Psoas muscle (tissue), 8 donors: ENCODE measurements around the gene FADD. TPM values are rescaled to one million over a fixed set of nuclear protein-coding genes. Genes with fewer than 3 reads are reported as not detected.

ENCODE experiments used
- ATAC-seq, 4 donors: fragments of 200-7000 bp; cut with Tn5 transposase; one replicate each; pipeline ENCODE4 v1.9.1; 2020; ENCODE audit warnings: moderate library complexity in 3 of 4, mild to moderate bottlenecking in 2 of 4
- DNase-seq, 2 donors: peaks; one replicate each; pipeline ENCODE4 v3.0.0-alpha.2; 2020
- H3K27ac ChIP-seq: fragments of 200-600 bp; one replicate; pipeline ENCODE4 v1.8.0; 2022
- H3K27me3 ChIP-seq, 3 donors: fragments of 200-600 bp in 1 of 3; one replicate each; pipeline versions ENCODE4 v1.6.1 to v1.8.0; 2013 to 2022; ENCODE audit warnings: low read length in 2 of 3, mild to moderate bottlenecking in 2 of 3, moderate library complexity in 1 of 3; ENCODE audit not compliant: insufficient read depth in 3 of 3
- H3K36me3 ChIP-seq, 2 donors: fragments of 200-600 bp in 1 of 2; one replicate each; pipeline versions ENCODE4 v1.6.1 to v1.8.0; 2013 to 2022; ENCODE audit warnings: low read depth in 1 of 2, mild to moderate bottlenecking in 1 of 2, moderate library complexity in 1 of 2; ENCODE audit not compliant: insufficient read depth in 1 of 2
- H3K4me1 ChIP-seq: fragments of 200-600 bp; one replicate; pipeline ENCODE4 v1.8.0; 2022
- H3K4me3 ChIP-seq: fragments of 200-600 bp; one replicate; pipeline ENCODE4 v1.8.0; 2022; ENCODE audit warnings: mild to moderate bottlenecking
- H3K9me3 ChIP-seq: fragments of 200-600 bp; one replicate; pipeline ENCODE4 v1.8.0; 2022
- CTCF ChIP-seq: fragments of 200-600 bp; IDR thresholded peaks from one replicate; pipeline ENCODE4 v1.8.0; 2022; ENCODE audit warnings: antibody characterized with exemption
- WGBS, 3 donors: extraction: QIAGEN DNeasy Blood & Tissue Kit; methylation state at CpG; one replicate each; pipeline versions ENCODE4 v1.1.6 to v1.1.7; 2013; 5-methylcytosine and 5-hydroxymethylcytosine counted together
- intact Hi-C, 2 donors: fragments of 100-400 bp; cut with DNase I; formaldehyde crosslinking; loops; one replicate each; pipeline versions ENCODE4 v1.11.0 to v1.14.2; 2022
- polyA plus RNA-seq, 3 donors: library from polyadenylated mRNA; stranded (reverse); fragments of 200-250 nt; gene quantifications; one replicate each; pipeline ENCODE4 v1.2.3, GENCODE V29; 2013
- total RNA-seq, 4 donors: library from RNA; stranded (reverse); fragmentation: NEBNext Ultra II Directional in 2 of 4; extraction: Animal tissue kit (Norgen Biotek cat#: 25700) in 2 of 4; gene quantifications; one replicate each; pipeline versions ENCODE4 v1.2.1 to v1.2.4, GENCODE V29; 2021 to 2023
- donor health status: healthy with polysubstance abuse.
- donor health status: DM: no; HTN: no; CAD: no; lungs with moderate emphysema.
- donor health status: Bipolar disorder and iron deficiency.
- donor health status: healthy.
- donor health status: DM: yes; HTN: yes; CAD: no.
- donor health status: DM: no; HTN: no; CAD: no.
- donor health status: DM: no; HTN: no; CAD: no.
- donor health status: DM: yes; HTN: yes; CAD: no.

The FADD gene
- total and polyA plus RNA-seq, 7 donors: 7.9 to 49.2 (median 10.7) TPM

GRCh38 chr11:70201882-70202861 is 924 bp upstream of the FADD start:
- WGBS, 3 donors: 58 to 68% (median 64%) methylated on average over 29 of the region's 29 CpGs
- peaks cover 0 to 4% (median 0%) of the 10 kb centered on the region in 3 donors for H3K27me3 ChIP-seq
- intact Hi-C loops: no loop called here
- H3K9me3 ChIP-seq: no peaks in the 10 kb centered on the region
- H3K4me1 ChIP-seq: peaks cover 12% of the 10 kb centered on the region
- peaks cover 0 to 13% of the 10 kb centered on the region in 2 donors for H3K36me3 ChIP-seq
- peak overlapping the region; percentile 94 for H3K4me3 ChIP-seq
- DNase-seq: no peak
- ATAC-seq: no peak
- no peak for TF ChIP-seq CTCF
- H3K27ac ChIP-seq: no peak overlapping the region

GRCh38 chr11:70203751-70204465 is 812 bp downstream of the FADD start:
- 5 to 7% (median 7%) methylated on average over 30 of the region's 30 CpGs for WGBS, 3 donors

GRCh38 chr11:70204466-70204799 is 1.3 kb downstream of the FADD start:
- Histone ChIP-seq H3K9me3 (no peaks in the 10 kb centered on the region), H3K4me3 (peak overlapping the region; percentile 94), H3K4me1 (peaks cover 12% of the 10 kb centered on the region), H3K36me3 (peaks cover 3 to 34% of the 10 kb centered on the region in 2 donors), H3K27ac (peak overlapping the region; percentile 92), H3K27me3 (peaks cover 0 to 2% (median 0%) of the 10 kb centered on the region in 3 donors)
- ATAC-seq (no peak), DNase-seq (no peak)
- WGBS, 3 donors: 43 to 49% (median 43%) methylated on average over 4 of the region's 4 CpGs
- intact Hi-C loops: no loop called here
- no peak for TF ChIP-seq CTCF

More at GRCh38 chr11:70203751-70204465, 812 bp downstream of the FADD start:
- TF ChIP-seq CTCF: no peak
- Histone ChIP-seq H3K27me3 (peaks cover 0 to 2% (median 0%) of the 10 kb centered on the region in 3 donors), H3K9me3 (no peaks in the 10 kb centered on the region), H3K4me3 (peak overlapping the region; percentile 94), H3K27ac (peak overlapping the region; percentile 92), H3K4me1 (peaks cover 12% of the 10 kb centered on the region), H3K36me3 (peaks cover 3 to 29% of the 10 kb centered on the region in 2 donors)
- ATAC-seq (peak; percentile 50 to 74 (median 70)), DNase-seq (peak; percentile 62 to 70)
- intact Hi-C loops: no loop called here

GRCh38 chr11:70205049-70205725 is 2.1 kb downstream of the FADD start:
- H3K4me3 ChIP-seq: peak overlapping the region; percentile 94
- ATAC-seq (no peak), DNase-seq (no peak)
- TF ChIP-seq CTCF: no peak
- H3K27ac ChIP-seq: peak overlapping the region; percentile 9
- peaks cover 3 to 35% of the 10 kb centered on the region in 2 donors for H3K36me3 ChIP-seq
- WGBS, 3 donors: 73 to 77% (median 75%) methylated on average over 12 of the region's 12 CpGs
- H3K27me3 ChIP-seq: peaks cover 0 to 2% (median 0%) of the 10 kb centered on the region in 3 donors
- intact Hi-C loops: loop anchor here in 1 of 2 donors (5.0 kb wide), 1 partner anchor 67 kb away; the partner anchor contains the start of gene PPFIA1
- peaks cover 12% of the 10 kb centered on the region for H3K4me1 ChIP-seq
- H3K9me3 ChIP-seq: no peaks in the 10 kb centered on the region
